ENCODE data around the gene GRIN2B.

DNA sequence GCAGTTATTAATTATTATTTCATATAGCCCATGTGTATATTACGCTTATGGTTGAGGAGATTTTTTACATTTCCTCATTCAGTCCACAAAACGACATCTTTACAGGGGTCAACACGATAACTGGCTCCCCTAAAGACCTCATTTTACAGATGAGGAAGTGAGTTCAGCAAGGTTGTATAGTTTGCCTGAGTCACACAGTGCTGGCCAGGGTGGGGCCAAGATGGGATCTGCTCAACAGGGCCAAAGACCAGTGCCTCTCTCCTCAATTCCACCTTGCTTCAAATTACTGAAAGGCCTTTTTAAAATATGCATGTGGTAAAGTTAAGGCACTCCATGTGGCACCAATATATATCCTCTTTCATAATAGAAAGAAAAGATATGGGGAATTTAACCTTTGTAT, 13.1 kb downstream of the GRIN2B start:
- TF ChIP-seq CTCF (IDR thresholded peaks at IDR 0.05; ENCODE audit: low read depth, low read length) (no peak), EZH2phosphoT487 (IDR thresholded peaks at IDR 0.05; ENCODE audit: low read depth) (no peak)

Measured in OCI-LY3 (cell line).